Activated CD8-positive, alpha-beta memory T cell treated with anti-CD3 and anti-CD28 coated beads, Interleukin-2, amount 10 ng/mL, durations not matched to agents 7 days and 5 days (primary cell): ENCODE measurements around the gene CCL8. TPM values are rescaled to one million over a fixed set of nuclear protein-coding genes. Genes with fewer than 3 reads are reported as not detected.

Experiments
- ATAC-seq: fragments of 150-1000 bp; cut with Tn5 transposase; one replicate; pipeline ENCODE4 v1.10.0; 2021; ENCODE audit warnings: moderate library complexity
- CTCF ChIA-PET: fragments of 350-600 bp; sonication (Branson Sonifier 250); formaldehyde crosslinking; loops from one replicate; lab custom pipeline; 2021; ENCODE audit warnings: antibody characterized with exemption; lab: Charles Lee
- DNase-seq: peaks from one replicate; pipeline ENCODE4 v3.0.0-alpha.2; 2020
- H3K27ac Mint-ChIP-seq: one replicate; pipeline ENCODE4 v1.8.0; 2021; ENCODE audit warnings: mild to moderate bottlenecking, mixed read lengths
- H3K27me3 Mint-ChIP-seq: one replicate; pipeline ENCODE4 v1.8.0; 2021; ENCODE audit warnings: mixed read lengths
- H3K36me3 Mint-ChIP-seq: one replicate; pipeline ENCODE4 v1.8.0; 2021; ENCODE audit warnings: mild to moderate bottlenecking, mixed read lengths
- H3K4me1 Mint-ChIP-seq: one replicate; pipeline ENCODE4 v1.8.0; 2021; ENCODE audit warnings: mixed read lengths
- H3K4me3 Mint-ChIP-seq: one replicate; pipeline ENCODE4 v1.8.0; 2021; ENCODE audit warnings: mild to moderate bottlenecking, moderate library complexity, mixed read lengths
- H3K9me3 Mint-ChIP-seq: one replicate; pipeline ENCODE4 v1.8.0; 2022; ENCODE audit warnings: low read depth, mixed read lengths
- total RNA-seq, 2 experiments: library from RNA; stranded (reverse); gene quantifications; one replicate each; pipeline ENCODE4 v1.2.3, GENCODE V29; 2021

Gene CCL8
- not detected for total RNA-seq

DNA sequence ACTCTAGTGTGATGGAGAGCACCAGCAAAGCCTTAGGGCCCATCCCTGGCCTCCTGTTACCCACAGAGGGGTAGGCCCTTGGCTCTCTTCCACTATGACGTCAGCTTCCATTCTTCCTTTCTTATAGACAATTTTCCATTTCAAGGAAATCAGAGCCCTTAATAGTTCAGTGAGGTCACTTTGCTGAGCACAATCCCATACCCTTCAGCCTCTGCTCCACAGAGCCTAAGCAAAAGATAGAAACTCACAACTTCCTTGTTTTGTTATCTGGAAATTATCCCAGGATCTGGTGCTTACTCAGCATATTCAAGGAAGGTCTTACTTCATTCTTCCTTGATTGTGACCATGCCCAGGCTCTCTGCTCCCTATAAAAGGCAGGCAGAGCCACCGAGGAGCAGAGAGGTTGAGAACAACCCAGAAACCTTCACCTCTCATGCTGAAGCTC, at the start of gene CCL8:
Gene CCL8, plus strand, starts transcription at position 397 of the 445 bp plus-strand sequence. CDS start 67 bp downstream, outside the sequence.
- ATAC-seq (no peak), DNase-seq (no peak)
- Mint-ChIP-seq H3K27ac (no peak within 1 kb of the TSS), H3K4me1 (no peaks in the 10 kb centered on the region), H3K4me3 (no peak within 1 kb of the TSS), H3K36me3 (no peaks in the 10 kb centered on the region), H3K27me3 (peaks cover 48% of the 10 kb centered on the region), H3K9me3 (no peaks in the 10 kb centered on the region)
- CTCF ChIA-PET, result interaction anchor here (1.1 to 5.5 kb wide), 2 partner anchors 43 to 80 kb away, joined by 3 to 21 read pairs; partner anchors contain the start of gene CCL1

DNA sequence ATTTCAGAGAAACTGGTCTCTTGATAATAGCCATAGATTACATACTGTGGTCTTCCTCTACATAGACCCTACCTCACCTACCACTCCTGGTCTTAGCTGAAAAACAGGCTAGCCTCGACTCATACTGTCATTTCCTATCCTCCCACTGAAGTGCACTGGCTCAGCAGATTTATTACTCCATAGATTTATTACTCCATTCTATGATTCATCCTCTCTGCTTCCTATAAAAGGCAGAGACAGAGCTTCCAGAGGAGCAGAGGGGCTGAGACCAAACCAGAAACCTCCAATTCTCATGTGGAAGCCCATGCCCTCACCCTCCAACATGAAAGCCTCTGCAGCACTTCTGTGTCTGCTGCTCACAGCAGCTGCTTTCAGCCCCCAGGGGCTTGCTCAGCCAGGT, 49.3 kb upstream of the CCL8 start, which contains the start of gene CCL7:
Gene CCL7, plus strand, starts transcription at position 253 of the 400 bp plus-strand sequence. Its CDS starts 70 bp downstream, at position 323.
- Mint-ChIP-seq H3K27me3 (peaks cover 79% of the 10 kb centered on the region), H3K9me3 (no peaks in the 10 kb centered on the region), H3K4me3 (no peak within 1 kb of the TSS), H3K27ac (no peak within 1 kb of the TSS), H3K4me1 (no peaks in the 10 kb centered on the region), H3K36me3 (no peaks in the 10 kb centered on the region)
- no peak for ATAC-seq
- no peak for DNase-seq
- CTCF ChIA-PET, result no interaction called here

DNA sequence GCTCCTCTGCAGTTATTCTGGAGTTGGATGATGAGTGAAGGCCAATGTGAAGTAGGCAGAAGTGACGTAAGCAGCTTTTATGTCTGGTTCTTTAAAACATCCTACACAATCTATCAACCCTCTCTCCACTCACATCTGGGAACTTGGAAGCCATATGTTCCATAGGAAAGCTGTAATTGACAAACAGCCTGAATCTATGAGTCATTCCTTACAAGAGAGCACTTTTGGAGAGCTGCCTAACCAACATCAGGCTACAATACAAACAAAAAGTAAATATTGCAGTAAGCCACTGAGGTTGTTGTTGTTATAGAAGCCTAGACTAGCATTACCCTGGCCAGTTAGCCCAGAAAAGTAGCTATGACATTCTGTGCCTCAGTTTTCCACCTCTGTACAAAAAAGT, 43.4 kb upstream of the CCL8 start:
- Mint-ChIP-seq H3K36me3 (no peaks in the 10 kb centered on the region), H3K27ac (no peak overlapping the region), H3K27me3 (peaks cover 77% of the 10 kb centered on the region), H3K9me3 (no peaks in the 10 kb centered on the region), H3K4me3 (no peak overlapping the region), H3K4me1 (no peaks in the 10 kb centered on the region)
- no peak for DNase-seq
- CTCF ChIA-PET, result no interaction called here
- no peak for ATAC-seq

DNA sequence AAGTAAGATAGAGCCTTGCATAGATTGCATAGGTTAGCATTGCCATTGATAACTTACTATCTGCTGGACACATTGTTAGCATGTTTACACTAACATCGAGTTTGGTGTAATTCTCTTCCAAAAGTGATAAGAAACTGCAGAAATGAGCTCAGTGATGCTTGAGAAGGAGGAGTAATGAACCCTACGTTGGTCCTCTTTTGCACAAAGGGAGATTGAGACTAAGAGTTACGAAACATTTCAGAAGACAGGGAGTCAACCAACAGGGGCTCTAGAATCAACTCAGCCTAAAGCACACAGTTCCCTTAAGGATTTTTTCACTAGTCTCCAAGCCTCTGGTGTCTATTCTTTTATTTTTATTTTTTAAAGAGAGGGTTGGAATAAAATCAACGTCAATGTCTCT, 42.4 kb upstream of the CCL8 start:
- Mint-ChIP-seq H3K4me3 (no peak overlapping the region), H3K27me3 (peaks cover 80% of the 10 kb centered on the region), H3K9me3 (no peaks in the 10 kb centered on the region), H3K4me1 (no peaks in the 10 kb centered on the region), H3K36me3 (no peaks in the 10 kb centered on the region), H3K27ac (no peak overlapping the region)
- DNase-seq (no peak), ATAC-seq (no peak)
- CTCF ChIA-PET, result no interaction called here

DNA sequence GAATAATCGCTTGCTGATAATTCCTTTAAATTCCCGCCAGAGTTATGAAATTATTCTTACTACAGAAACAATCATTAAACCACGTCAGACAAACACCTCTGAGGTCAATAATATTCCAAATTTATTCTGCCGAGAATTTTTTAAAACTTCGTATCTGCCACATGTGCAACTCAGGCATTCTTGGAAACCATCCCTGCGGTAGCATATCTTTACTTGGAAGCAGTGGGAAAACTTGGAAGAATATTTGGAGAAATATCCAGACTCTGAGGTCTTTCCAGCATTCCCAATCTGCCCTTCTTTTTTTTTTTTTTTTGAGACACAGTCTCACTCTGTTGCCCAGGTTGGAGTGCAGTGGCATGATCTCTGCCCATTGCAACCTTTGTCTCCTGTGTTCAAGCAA, 35.7 kb upstream of the CCL8 start:
- no peak for ATAC-seq
- Mint-ChIP-seq H3K4me3 (no peak overlapping the region), H3K9me3 (no peaks in the 10 kb centered on the region), H3K4me1 (no peaks in the 10 kb centered on the region), H3K27me3 (peaks cover 69% of the 10 kb centered on the region), H3K36me3 (no peaks in the 10 kb centered on the region), H3K27ac (no peak overlapping the region)
- no peak for DNase-seq
- CTCF ChIA-PET, result no interaction called here

DNA sequence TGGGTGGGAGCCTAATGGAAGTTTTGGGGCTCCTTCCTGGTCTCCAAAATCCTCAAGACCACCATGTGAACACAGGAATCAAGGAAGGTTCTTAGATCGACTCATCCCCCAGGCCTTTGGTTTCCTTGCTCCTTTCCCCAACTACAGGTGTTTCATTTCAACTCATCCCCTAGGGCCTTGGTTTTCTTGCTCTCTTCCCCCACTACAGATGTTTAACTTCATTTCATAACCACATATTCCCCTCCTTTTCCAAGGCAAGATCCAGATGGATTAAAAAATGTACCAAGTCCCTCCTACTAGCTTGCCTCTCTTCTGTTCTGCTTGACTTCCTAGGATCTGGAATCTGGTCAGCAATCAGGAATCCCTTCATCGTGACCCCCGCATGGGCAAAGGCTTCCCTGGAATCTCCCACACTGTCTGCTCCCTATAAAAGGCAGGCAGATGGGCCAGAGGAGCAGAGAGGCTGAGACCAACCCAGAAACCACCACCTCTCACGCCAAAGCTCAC, 33.9 kb upstream of the CCL8 start, which contains the start of gene CCL11:
Gene CCL11, plus strand, starts transcription at position 457 of the 507 bp plus-strand sequence. CDS start 67 bp downstream, outside the sequence.
- no peak within 1 kb of the TSS for H3K4me3 Mint-ChIP-seq
- H3K27me3 Mint-ChIP-seq, result peaks cover 61% of the 10 kb centered on the region
- H3K9me3 Mint-ChIP-seq, result no peaks in the 10 kb centered on the region
- ATAC-seq (no peak), DNase-seq (no peak)
- no peaks in the 10 kb centered on the region for H3K4me1 Mint-ChIP-seq
- no peaks in the 10 kb centered on the region for H3K36me3 Mint-ChIP-seq
- H3K27ac Mint-ChIP-seq, result no peak within 1 kb of the TSS
- CTCF ChIA-PET, result no interaction called here

DNA sequence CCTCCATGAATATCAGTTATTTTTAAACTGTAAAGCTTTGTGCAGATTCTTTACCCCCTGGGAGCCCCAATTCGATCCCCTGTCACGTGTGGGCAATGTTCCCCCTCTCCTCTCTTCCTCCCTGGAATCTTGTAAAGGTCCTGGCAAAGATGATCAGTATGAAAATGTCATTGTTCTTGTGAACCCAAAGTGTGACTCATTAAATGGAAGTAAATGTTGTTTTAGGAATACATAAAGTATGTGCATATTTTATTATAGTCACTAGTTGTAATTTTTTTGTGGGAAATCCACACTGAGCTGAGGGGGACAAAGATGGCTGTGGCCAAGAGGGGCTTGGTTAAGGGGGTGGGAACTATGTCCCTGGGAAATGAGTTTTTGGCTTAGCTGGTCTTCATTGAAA, 31.4 kb upstream of the CCL8 start:
- H3K4me3 Mint-ChIP-seq, result no peak overlapping the region
- DNase-seq (no peak), ATAC-seq (no peak)
- peaks cover 43% of the 10 kb centered on the region for H3K27me3 Mint-ChIP-seq
- H3K27ac Mint-ChIP-seq, result no peak overlapping the region
- H3K36me3 Mint-ChIP-seq, result no peaks in the 10 kb centered on the region
- CTCF ChIA-PET, result interaction anchor here (1.4 kb wide), 1 partner anchor 72 kb away, joined by 4 read pairs; no protein-coding TSS in a partner anchor
- no peaks in the 10 kb centered on the region for H3K4me1 Mint-ChIP-seq
- no peaks in the 10 kb centered on the region for H3K9me3 Mint-ChIP-seq

DNA sequence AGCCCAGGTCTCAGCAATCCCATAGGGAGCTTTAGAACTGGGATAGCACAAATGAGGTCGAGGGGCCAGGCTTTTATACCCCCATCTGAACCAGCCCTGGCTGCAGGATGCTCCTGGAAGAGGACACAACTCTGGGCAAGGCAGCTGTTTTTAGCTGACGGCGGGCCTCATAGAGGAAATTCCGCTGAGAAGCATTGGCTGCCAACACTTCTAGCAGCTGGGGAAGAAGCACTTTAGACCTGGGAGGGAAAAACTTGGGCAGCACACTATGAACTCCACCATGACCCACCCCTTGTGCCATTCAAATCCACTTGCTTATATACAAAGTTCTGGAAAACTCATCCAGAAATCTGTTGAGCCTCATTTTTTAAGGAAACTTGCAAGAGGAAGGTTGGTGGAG, 28.6 kb upstream of the CCL8 start:
- DNase-seq (no peak), ATAC-seq (no peak)
- H3K36me3 Mint-ChIP-seq, result no peaks in the 10 kb centered on the region
- no peaks in the 10 kb centered on the region for H3K4me1 Mint-ChIP-seq
- H3K27me3 Mint-ChIP-seq, result peaks cover 33% of the 10 kb centered on the region
- CTCF ChIA-PET, result interaction anchor here (0.7 kb wide), 1 partner anchor 71 kb away, joined by 3 read pairs; no protein-coding TSS in a partner anchor
- no peak overlapping the region for H3K4me3 Mint-ChIP-seq
- H3K27ac Mint-ChIP-seq, result no peak overlapping the region
- no peaks in the 10 kb centered on the region for H3K9me3 Mint-ChIP-seq

DNA sequence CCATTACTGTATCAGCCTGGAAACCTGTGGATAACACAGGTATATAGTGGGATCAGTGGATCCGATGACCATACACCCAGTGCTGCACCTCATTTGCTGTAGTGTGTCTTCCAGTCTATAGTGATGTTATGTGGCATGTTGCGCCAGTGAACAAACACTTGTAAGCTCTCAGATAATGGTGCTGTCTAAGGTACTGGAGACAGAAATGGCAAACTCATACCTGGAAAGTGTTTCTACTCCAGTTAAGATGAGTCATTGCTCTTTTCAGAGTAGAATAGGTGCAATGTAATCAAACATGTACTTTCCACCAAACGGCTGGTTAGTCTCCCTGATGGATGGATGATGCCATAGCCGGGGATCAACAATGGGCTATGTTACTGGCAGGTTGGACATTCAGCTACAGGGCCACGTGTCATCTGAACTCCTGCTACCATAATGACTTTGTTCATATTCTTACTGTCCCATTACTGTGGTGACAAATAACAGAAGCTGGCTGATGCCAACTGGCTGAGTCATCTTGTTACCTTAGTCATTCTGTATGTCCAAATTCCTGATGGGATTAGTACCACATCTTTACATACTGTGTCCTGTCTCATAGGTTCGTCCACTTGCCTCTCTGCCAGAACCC, 27.4 kb upstream of the CCL8 start:
- no peaks in the 10 kb centered on the region for H3K36me3 Mint-ChIP-seq
- H3K4me3 Mint-ChIP-seq, result no peak overlapping the region

DNA sequence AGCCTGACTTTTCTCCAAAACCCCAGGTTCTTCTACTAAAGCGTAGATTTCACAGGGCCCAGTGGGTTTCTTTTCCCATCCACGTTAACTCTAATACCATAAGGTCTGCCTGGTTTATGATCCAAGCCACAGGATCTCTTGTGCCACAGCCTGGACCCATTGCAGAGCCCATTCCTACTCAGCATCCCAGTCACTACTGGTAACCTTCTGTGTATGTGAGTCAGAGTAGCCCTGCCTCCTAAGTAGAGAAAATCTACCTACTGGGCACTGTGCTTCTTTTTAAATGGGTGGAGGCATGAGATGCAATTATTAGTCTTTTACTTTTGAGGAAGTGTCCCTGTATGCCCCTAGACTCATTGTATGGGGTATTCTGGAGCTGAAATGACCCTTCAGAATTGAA, 20.2 kb upstream of the CCL8 start:
- Mint-ChIP-seq H3K27me3 (peaks cover 35% of the 10 kb centered on the region), H3K36me3 (no peaks in the 10 kb centered on the region), H3K9me3 (no peaks in the 10 kb centered on the region), H3K27ac (no peak overlapping the region), H3K4me1 (peaks cover 22% of the 10 kb centered on the region), H3K4me3 (no peak overlapping the region)
- CTCF ChIA-PET, result interaction anchor here (3.1 kb wide), 1 partner anchor 63 kb away, joined by 13 read pairs; no protein-coding TSS in a partner anchor
- no peak for DNase-seq
- no peak for ATAC-seq

More for the DNA sequence above, 27.4 kb upstream of the CCL8 start:
- Mint-ChIP-seq H3K9me3 (no peaks in the 10 kb centered on the region), H3K4me1 (no peaks in the 10 kb centered on the region), H3K27ac (no peak overlapping the region), H3K27me3 (peaks cover 27% of the 10 kb centered on the region)
- DNase-seq (no peak), ATAC-seq (no peak)
- CTCF ChIA-PET, result no interaction called here

DNA sequence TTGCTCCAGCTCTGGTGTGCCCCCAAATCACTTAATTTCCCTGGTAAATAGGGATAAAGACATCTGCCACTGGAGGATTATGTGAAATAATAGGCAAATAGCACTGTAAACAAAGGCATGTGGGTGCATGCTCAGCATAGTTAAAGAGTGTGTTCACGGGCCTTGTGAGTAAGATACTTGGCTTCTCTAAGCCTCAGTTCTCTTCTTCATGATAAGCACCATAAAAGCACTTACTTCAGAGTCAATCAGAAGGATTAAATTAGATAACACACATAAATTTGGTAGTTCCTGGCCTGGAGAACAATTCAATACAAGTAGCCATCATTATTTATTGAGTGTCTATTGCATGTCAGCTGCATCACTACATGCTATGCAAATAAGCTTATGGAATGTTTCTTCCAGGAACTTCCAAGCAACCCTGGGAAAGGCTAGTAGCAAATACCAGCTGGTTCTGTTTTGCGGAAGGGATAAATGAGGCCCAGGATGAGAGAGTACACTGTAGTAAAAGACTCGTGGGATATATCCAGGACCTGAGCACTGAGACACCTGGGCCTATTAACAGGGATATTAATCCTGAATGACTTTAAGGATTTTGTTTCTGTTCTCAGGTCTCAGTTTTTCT, 19.2 kb upstream of the CCL8 start:
- CTCF ChIA-PET, result interaction anchor here (1.6 to 3.1 kb wide), 2 partner anchors 62 to 99 kb away, joined by 3 to 13 read pairs; no protein-coding TSS in a partner anchor
- H3K9me3 Mint-ChIP-seq, result no peaks in the 10 kb centered on the region
- H3K27me3 Mint-ChIP-seq, result peaks cover 38% of the 10 kb centered on the region
- H3K4me3 Mint-ChIP-seq, result no peak overlapping the region
- ATAC-seq, result no peak
- peaks cover 24% of the 10 kb centered on the region for H3K4me1 Mint-ChIP-seq
- no peak overlapping the region for H3K27ac Mint-ChIP-seq
- DNase-seq, result no peak
- no peaks in the 10 kb centered on the region for H3K36me3 Mint-ChIP-seq

DNA sequence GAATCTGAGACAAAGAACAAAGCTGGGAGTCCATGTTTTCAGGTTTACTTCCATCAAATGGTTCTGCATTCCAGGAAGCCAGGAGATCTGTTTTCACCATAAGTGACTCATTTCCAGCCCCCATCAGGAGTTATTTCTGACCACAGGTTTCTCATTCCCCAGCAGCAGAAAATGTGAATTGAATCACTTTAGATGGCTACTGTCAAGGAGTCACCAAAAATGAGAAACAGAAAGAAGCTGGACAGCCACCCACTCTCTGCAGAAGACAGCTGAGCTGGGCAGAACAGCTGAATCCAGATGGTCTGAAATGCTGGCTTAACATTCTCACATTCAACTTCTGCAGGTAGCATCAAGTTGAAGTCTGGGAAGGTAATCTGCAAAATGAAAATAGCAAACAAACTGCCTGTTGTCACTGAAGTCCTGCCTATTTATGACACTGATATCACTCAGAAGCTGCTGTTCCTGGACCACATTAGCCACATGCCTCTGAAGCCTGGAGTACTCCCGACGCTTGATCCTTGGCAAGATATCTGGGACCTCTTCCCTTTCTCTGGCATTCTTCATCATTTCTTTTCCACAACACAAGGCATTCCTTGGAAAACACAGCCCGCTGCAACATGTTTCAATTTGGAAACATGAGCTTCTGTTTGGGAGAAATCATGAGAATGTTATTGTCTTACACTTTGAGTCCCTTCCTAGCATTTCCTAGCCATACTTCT, 18.4 kb upstream of the CCL8 start:
- Mint-ChIP-seq H3K4me1 (peaks cover 24% of the 10 kb centered on the region), H3K9me3 (no peaks in the 10 kb centered on the region), H3K36me3 (no peaks in the 10 kb centered on the region), H3K27me3 (peaks cover 40% of the 10 kb centered on the region), H3K4me3 (no peak overlapping the region), H3K27ac (no peak overlapping the region)
- CTCF ChIA-PET, result interaction anchor here (0.8 to 3.1 kb wide), 3 partner anchors 61 to 100 kb away, joined by 3 to 13 read pairs (median 3); no protein-coding TSS in a partner anchor
- DNase-seq (peak; percentile 46), ATAC-seq (peak; percentile 33)

DNA sequence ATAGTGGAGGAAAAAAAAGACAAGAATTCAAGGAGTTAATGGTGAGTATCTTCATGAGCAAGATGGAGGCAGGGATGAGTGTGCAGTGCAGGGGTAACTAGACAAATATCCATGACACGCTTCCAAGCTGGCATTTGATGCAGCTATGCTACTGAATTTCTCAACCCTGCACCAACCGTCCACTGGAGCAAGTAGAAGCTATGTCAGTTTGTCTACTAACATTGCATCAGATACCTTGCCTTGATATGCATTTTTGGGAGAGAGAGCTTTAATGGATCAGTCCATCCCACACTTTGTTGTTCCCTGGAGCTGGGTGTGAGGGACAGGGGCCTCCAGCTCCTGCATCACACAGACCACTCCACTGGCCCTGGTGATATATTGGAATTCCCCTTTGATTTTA, 17.2 kb upstream of the CCL8 start:
- H3K4me1 Mint-ChIP-seq, result peaks cover 27% of the 10 kb centered on the region
- CTCF ChIA-PET, result interaction anchor here (3.1 kb wide), 1 partner anchor 60 kb away, joined by 13 read pairs; no protein-coding TSS in a partner anchor
- ATAC-seq, result no peak

More for the DNA sequence above, 17.2 kb upstream of the CCL8 start:
- H3K9me3 Mint-ChIP-seq, result no peaks in the 10 kb centered on the region
- no peak for DNase-seq
- no peak overlapping the region for H3K27ac Mint-ChIP-seq
- H3K27me3 Mint-ChIP-seq, result peaks cover 42% of the 10 kb centered on the region
- H3K4me3 Mint-ChIP-seq, result no peak overlapping the region
- H3K36me3 Mint-ChIP-seq, result no peaks in the 10 kb centered on the region
